Endothelial cell of umbilical vein (primary cell): ENCODE data around the gene ZPBP2. TPM values are rescaled to one million over a fixed set of nuclear protein-coding genes. Genes with fewer than 3 reads are reported as not detected.

Experiments
- BruUV-seq: library from RNA; stranded (reverse); fragments of 400-500 nt; replicated peaks from 2 replicates; lab custom pipeline; 2021; lab: Mats Ljungman, UMichigan
- CTCF ChIA-PET: fragments of 300-600, 350-600 bp; sonication (Branson Sonifier 250); formaldehyde crosslinking; loops from one replicate; lab custom pipeline; 2021; ENCODE audit warnings: antibody characterized with exemption, inconsistent platforms; lab: Charles Lee
- POLR2A ChIA-PET: fragments of 300-600, 350-600 bp; sonication (Branson Sonifier 250); formaldehyde crosslinking; loops from one replicate; lab custom pipeline; 2021; ENCODE audit warnings: antibody characterized with exemption, inconsistent platforms; lab: Charles Lee
- DNase-seq: peaks from one replicate; pipeline ENCODE4 v3.0.0-alpha.2; 2011; ENCODE audit warnings: low read depth, low spot score
- FAIRE-seq: peaks from 2 replicates; lab custom pipeline; 2011; peaks lifted over from hg19 to GRCh38; lab: Jason Lieb, UNC
- H2AFZ ChIP-seq: 2 replicates; pipeline ENCODE4 v1.6.0; 2012; ENCODE audit warnings: low read depth, low read length, control low read depth, inconsistent platforms
- H3K27ac ChIP-seq: 2 replicates; pipeline ENCODE4 v1.5.1; 2011; ENCODE audit warnings: low read depth, mild to moderate bottlenecking, control low read depth, low read length, moderate library complexity; ENCODE audit not compliant: insufficient read depth
- H3K27me3 ChIP-seq, 2 experiments: 2 replicates each; pipeline versions ENCODE4 v1.6.0 to v1.6.1; 2011; ENCODE audit warnings: low read length in 2 of 2, mixed read lengths in 1 of 2; ENCODE audit not compliant: control insufficient read depth in 2 of 2, insufficient read depth in 2 of 2
- H3K36me3 ChIP-seq, 2 experiments: 2 replicates in 1 of 2; 3 replicates in 1 of 2; pipeline ENCODE4 v1.5.1; 2011; ENCODE audit warnings: low read length in 2 of 2, mild to moderate bottlenecking in 1 of 2, moderate library complexity in 1 of 2; ENCODE audit not compliant: control insufficient read depth in 2 of 2, insufficient read depth in 2 of 2; ENCODE audit errors: extremely low read depth in 1 of 2
- H3K4me1 ChIP-seq: 3 replicates; pipeline ENCODE4 v1.5.1; 2011; ENCODE audit warnings: mild to moderate bottlenecking, low read length; ENCODE audit not compliant: control insufficient read depth, insufficient read depth; ENCODE audit errors: extremely low read depth
- H3K4me2 ChIP-seq: 2 replicates; pipeline ENCODE4 v1.6.1; 2011; ENCODE audit warnings: low read length, control low read depth, mixed read lengths; ENCODE audit not compliant: insufficient read depth
- H3K4me3 ChIP-seq, 3 experiments: fragments of 200-600 bp in 1 of 3; sonication (generic), shearing (Covaris generic) in 1 of 3; replicated peaks in 1 of 3; 2 replicates each; pipeline ENCODE4 v1.5.1; 2011 to 2016; ENCODE audit warnings: control low read depth in 3 of 3, low read length in 3 of 3, mild to moderate bottlenecking in 2 of 3, inconsistent platforms in 1 of 3, low read depth in 1 of 3, moderate library complexity in 1 of 3; ENCODE audit not compliant: insufficient read depth in 1 of 3
- H3K79me2 ChIP-seq: 2 replicates; pipeline ENCODE4 v1.6.0; 2012; ENCODE audit warnings: low read length, inconsistent platforms; ENCODE audit not compliant: control insufficient read depth, insufficient read depth
- H3K9ac ChIP-seq: replicated peaks from 2 replicates; pipeline ENCODE3; 2011; ENCODE audit warnings: low read length, control low read depth; ENCODE audit not compliant: insufficient read depth; ENCODE audit errors: extremely low read depth
- H3K9me1 ChIP-seq: replicated peaks from 3 replicates; pipeline ENCODE4 v1.6.0; 2011; ENCODE audit warnings: mild to moderate bottlenecking, low read length; ENCODE audit not compliant: control insufficient read depth, insufficient read depth; ENCODE audit errors: extremely low read depth
- H3K9me3 ChIP-seq: replicated peaks from 2 replicates; pipeline ENCODE4 v1.5.1; 2012; ENCODE audit warnings: low read length, inconsistent platforms; ENCODE audit not compliant: control insufficient read depth, insufficient read depth
- H4K20me1 ChIP-seq: replicated peaks from 2 replicates; pipeline ENCODE3; 2011; ENCODE audit warnings: mild to moderate bottlenecking, low read length; ENCODE audit not compliant: control insufficient read depth, insufficient read depth; ENCODE audit errors: extremely low read depth
- EZH2 ChIP-seq: IDR thresholded peaks from 2 replicates; pipeline ENCODE4 v1.6.1; 2012; ENCODE audit warnings: borderline replicate concordance, low read depth, mild to moderate bottlenecking, moderate library complexity, low read length, inconsistent platforms; ENCODE audit not compliant: severe bottlenecking
- FOS ChIP-seq: IDR thresholded peaks from 2 replicates; pipeline ENCODE4 v1.6.1; 2011; ENCODE audit warnings: mild to moderate bottlenecking, low read length, moderate library complexity, borderline replicate concordance; ENCODE audit not compliant: insufficient read depth
- GATA2 ChIP-seq: IDR thresholded peaks from 2 replicates; pipeline ENCODE4 v1.7.0; 2011; ENCODE audit warnings: low read depth, mild to moderate bottlenecking, moderate library complexity, mixed read lengths, low read length; ENCODE audit not compliant: insufficient read length, insufficient read depth
- JUN ChIP-seq: IDR thresholded peaks from 2 replicates; pipeline ENCODE4 v1.6.1; 2011; ENCODE audit warnings: borderline replicate concordance, low read depth; ENCODE audit not compliant: insufficient read length, insufficient read depth
- MYC ChIP-seq: IDR thresholded peaks from one replicate; pipeline ENCODE4 v1.6.1; 2011; ENCODE audit warnings: mild to moderate bottlenecking, low read depth, low read length
- POLR2A ChIP-seq: IDR thresholded peaks from 2 replicates; pipeline ENCODE4 v1.6.1; 2012; ENCODE audit warnings: low read depth, mild to moderate bottlenecking, control low read depth, low read length
- dilution Hi-C: fragments of 300-500 bp; cut with MboI; formaldehyde crosslinking; loops from one replicate; pipeline ENCODE4 v1.15.0; 2019; ENCODE audit warnings: low sequenced_read_pairs; ENCODE audit not compliant: extremely low pct_ligation_motif_present
- intact Hi-C: fragments of 100-400 bp; cut with micrococcal nuclease; formaldehyde crosslinking; loops from one replicate; pipeline ENCODE4 v1.10.0; 2022
- polyA plus RNA-seq, 4 experiments: library from polyadenylated mRNA; depleted of rRNA in 3 of 4; stranded (reverse) in 3 of 4; unstranded in 1 of 4; fragments of >200 nt; gene quantifications; 2 replicates each; pipeline versions ENCODE4 v1.2.1 to v1.2.3, GENCODE V29; 2011 to 2012; ENCODE audit warnings: missing spikeins in 1 of 4
- total RNA-seq: library from RNA; stranded (reverse); gene quantifications from 2 replicates; pipeline ENCODE4 v1.2.3, GENCODE V29; 2021
- TF ChIP-seq, protein P1 (sequence below): IDR thresholded peaks from 2 replicates; pipeline ENCODE4 v1.6.1; 2011; ENCODE audit not compliant: insufficient read depth, insufficient read length
- TF ChIP-seq, protein P2 (sequence below), 2 donors: IDR thresholded peaks; 1 replicate in 1 of 2; 2 replicates in 1 of 2; pipeline ENCODE4 v1.5.1; 2011; ENCODE audit warnings: low read length in 2 of 2, mild to moderate bottlenecking in 2 of 2, moderate library complexity in 2 of 2, control low read depth in 1 of 2, inconsistent platforms in 1 of 2, low read depth in 1 of 2; ENCODE audit not compliant: insufficient read depth in 1 of 2; ENCODE audit errors: extremely low read depth in 1 of 2

The ZPBP2 gene
- total and polyA plus RNA-seq, 2 donors (not counting 3 experiments of a cell fraction or from before 2014, with no cell fraction given) = not detected

DNA sequence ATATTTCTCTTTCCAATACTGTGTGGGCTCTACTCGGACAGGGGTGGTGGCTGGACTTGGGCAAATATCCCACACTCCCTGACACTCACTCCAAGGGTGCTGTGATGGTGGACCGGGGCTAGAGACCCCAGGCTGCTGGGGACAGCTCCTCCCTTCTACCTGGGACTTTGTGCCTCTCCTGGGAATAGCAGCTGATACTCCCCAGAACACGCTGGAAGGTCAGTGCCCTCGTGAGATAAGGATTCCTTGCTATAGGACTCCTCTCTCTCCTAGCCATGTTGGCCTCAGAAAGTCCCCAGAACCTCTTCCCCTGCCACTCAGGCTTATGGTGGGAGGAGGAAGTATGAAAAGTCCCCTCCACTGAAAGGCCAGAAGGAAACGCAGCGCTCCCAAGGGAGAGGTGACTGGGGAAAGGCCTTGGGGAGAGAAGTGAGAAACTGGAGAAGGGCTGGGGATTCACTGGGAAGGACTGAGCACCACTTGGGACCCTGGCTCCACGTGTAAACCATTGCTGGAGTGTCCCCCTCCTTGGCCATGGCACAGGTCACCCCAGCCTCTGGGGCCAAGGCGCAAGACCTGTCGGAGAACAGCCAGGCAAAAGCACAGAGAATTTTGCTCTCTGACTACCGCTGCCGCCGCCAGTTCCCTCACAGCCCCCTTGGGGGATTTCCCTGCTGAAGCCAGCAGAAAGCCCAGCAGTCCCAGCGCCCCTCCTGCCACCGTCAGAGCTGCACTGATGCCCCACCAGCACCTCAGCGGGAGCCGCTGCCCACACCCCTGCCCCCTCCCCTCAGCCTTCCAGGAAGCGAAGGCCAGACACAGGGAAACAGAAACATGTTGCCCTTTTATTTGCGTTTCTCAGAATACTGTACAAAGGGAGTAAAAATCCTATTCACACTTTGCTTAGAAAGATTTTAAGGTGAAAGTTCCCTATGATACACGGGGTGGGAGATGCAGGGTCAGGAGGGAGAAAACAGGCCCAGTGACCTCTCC is 52.5 kb downstream of the ZPBP2 start:
- dilution Hi-C loops (no loop called here), intact Hi-C loops (no loop called here)
- POLR2A ChIA-PET = no interaction called here
- Histone ChIP-seq H3K9ac (no peak overlapping the region), H3K9me3 (no peaks in the 10 kb centered on the region), H3K36me3 (peaks cover 5 to 32% of the 10 kb centered on the region in 2 experiments), H3K4me1 (peaks cover 6% of the 10 kb centered on the region), H2AFZ (no peak overlapping the region), H4K20me1 (no peaks in the 10 kb centered on the region), H3K79me2 (peaks cover 9% of the 10 kb centered on the region), H3K4me2 (no peak overlapping the region), H3K27me3 (no peaks in the 10 kb centered on the region), H3K4me3 (no peak overlapping the region), H3K9me1 (no peaks in the 10 kb centered on the region), H3K27ac (no peak overlapping the region)
- DNase-seq (no peak), FAIRE-seq (no peak)
- TF ChIP-seq, protein P1, sequence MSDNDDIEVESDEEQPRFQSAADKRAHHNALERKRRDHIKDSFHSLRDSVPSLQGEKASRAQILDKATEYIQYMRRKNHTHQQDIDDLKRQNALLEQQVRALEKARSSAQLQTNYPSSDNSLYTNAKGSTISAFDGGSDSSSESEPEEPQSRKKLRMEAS = no peak
- no peak for TF ChIP-seq POLR2A
- no peak for TF ChIP-seq GATA2
- no peak for TF ChIP-seq FOS
- no peak for TF ChIP-seq JUN
- no TSS peak for BruUV-seq
- CTCF ChIA-PET = no interaction called here

DNA sequence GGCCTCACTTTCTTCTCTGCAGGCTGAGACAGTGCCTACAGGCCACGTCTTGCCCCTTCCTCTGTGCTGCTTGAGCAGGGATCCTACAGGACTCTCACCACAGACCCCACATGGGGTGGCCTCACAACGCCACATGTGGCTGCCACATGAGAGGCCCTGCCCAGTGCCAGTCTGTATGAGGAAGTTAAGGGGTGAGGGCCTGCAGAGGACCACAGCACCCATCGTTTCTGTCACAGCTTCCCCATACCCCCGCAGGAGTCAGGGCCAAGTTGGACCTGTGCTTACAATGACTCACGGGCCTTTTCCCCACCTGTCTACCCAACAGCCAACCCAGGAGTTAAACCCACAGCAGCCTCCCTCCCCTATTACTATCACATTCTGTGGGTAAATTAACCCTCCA is 53.3 kb downstream of the ZPBP2 start:
- dilution Hi-C loops = no loop called here
- no peak for FAIRE-seq

More for the DNA sequence above, 53.3 kb downstream of the ZPBP2 start:
- intact Hi-C loops = no loop called here
- Histone ChIP-seq H3K4me2 (no peak overlapping the region), H3K4me3 (no peak overlapping the region), H3K9ac (no peak overlapping the region), H3K27me3 (no peaks in the 10 kb centered on the region), H3K9me3 (no peaks in the 10 kb centered on the region), H3K4me1 (peaks cover 10% of the 10 kb centered on the region), H3K79me2 (peaks cover 17% of the 10 kb centered on the region), H3K36me3 (peaks cover 5 to 32% of the 10 kb centered on the region in 2 experiments), H3K27ac (no peak overlapping the region), H3K9me1 (no peaks in the 10 kb centered on the region), H4K20me1 (no peaks in the 10 kb centered on the region), H2AFZ (no peak overlapping the region)
- TSS peak; percentile 15 for BruUV-seq
- TF ChIP-seq EZH2 = no peak
- no peak for TF ChIP-seq GATA2
- no peak for TF ChIP-seq JUN
- no peak for TF ChIP-seq MYC
- TF ChIP-seq, protein P1 = no peak
- TF ChIP-seq, protein P2, sequence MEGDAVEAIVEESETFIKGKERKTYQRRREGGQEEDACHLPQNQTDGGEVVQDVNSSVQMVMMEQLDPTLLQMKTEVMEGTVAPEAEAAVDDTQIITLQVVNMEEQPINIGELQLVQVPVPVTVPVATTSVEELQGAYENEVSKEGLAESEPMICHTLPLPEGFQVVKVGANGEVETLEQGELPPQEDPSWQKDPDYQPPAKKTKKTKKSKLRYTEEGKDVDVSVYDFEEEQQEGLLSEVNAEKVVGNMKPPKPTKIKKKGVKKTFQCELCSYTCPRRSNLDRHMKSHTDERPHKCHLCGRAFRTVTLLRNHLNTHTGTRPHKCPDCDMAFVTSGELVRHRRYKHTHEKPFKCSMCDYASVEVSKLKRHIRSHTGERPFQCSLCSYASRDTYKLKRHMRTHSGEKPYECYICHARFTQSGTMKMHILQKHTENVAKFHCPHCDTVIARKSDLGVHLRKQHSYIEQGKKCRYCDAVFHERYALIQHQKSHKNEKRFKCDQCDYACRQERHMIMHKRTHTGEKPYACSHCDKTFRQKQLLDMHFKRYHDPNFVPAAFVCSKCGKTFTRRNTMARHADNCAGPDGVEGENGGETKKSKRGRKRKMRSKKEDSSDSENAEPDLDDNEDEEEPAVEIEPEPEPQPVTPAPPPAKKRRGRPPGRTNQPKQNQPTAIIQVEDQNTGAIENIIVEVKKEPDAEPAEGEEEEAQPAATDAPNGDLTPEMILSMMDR (IDR thresholded peaks at IDR 0.05; ENCODE audit: extremely low read depth in 1 of 2, insufficient read depth in 1 of 2, low read depth in 1 of 2, low read length in 2 of 2) = no peak
- ChIA-PET CTCF (no interaction called here), POLR2A (no interaction called here)
- DNase-seq = no peak
